Esophagus squamous epithelium (tissue), 4 donors: ENCODE data around the gene KAZALD1.

ENCODE experiments used
- POLR2A ChIP-seq, 4 donors: fragments of 450-650 bp; IDR thresholded peaks; one replicate each; pipeline ENCODE4 v1.6.1; 2017; ENCODE audit warnings: antibody characterized with exemption in 4 of 4, mild to moderate bottlenecking in 4 of 4, moderate library complexity in 3 of 4
- TF ChIP-seq, protein P1 (sequence below), 6 experiments: fragments of 450-650 bp in 4 of 6; fragments of 200-600 bp in 2 of 6; sonication (generic) in 2 of 6; IDR thresholded peaks; one replicate each; pipeline ENCODE4 v1.5.1; 2016 to 2019; ENCODE audit warnings: antibody characterized with exemption in 6 of 6, mild to moderate bottlenecking in 4 of 6, moderate library complexity in 4 of 6

DNA sequence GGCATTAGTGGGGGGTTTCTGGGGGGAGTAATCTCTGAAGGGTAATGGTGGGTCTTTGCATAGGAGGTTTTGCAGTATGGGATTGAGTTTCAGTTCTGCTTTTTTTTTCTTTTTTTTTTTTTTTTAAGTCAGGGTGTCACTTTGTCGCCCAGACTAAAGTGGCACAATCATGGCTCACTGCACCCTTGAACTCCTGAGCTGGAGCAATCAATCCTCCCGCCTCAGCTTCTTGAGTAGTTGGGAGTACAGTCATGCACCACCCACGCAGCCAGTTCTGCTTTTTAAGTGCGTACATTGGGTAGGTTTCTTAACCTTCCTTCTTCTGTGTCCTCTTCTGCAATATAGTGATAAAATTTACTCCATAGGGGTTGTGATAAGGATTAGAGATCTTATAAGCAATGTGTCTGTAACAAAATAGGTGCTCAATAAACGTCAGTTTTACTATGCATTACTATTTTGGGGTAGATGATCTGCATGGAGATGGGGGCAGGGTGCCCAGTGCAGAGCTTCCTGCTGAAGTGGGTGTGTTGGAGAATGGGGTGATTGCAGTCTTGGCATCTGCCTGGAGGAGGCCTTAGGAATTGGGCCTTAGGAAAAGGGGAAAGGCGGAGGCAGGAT is 9.6 kb downstream of the KAZALD1 start:
- TF ChIP-seq, protein P1, sequence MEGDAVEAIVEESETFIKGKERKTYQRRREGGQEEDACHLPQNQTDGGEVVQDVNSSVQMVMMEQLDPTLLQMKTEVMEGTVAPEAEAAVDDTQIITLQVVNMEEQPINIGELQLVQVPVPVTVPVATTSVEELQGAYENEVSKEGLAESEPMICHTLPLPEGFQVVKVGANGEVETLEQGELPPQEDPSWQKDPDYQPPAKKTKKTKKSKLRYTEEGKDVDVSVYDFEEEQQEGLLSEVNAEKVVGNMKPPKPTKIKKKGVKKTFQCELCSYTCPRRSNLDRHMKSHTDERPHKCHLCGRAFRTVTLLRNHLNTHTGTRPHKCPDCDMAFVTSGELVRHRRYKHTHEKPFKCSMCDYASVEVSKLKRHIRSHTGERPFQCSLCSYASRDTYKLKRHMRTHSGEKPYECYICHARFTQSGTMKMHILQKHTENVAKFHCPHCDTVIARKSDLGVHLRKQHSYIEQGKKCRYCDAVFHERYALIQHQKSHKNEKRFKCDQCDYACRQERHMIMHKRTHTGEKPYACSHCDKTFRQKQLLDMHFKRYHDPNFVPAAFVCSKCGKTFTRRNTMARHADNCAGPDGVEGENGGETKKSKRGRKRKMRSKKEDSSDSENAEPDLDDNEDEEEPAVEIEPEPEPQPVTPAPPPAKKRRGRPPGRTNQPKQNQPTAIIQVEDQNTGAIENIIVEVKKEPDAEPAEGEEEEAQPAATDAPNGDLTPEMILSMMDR (IDR thresholded peaks at IDR 0.05): no peak
- no peak for TF ChIP-seq POLR2A (IDR thresholded peaks at IDR 0.05)
